Thyroid gland (tissue), 4 donors: ENCODE results near the gene DNAH3.

Experiments
- CTCF ChIP-seq, 6 experiments: fragments of 200-600 bp in 3 of 6; fragments of 450-650 bp in 3 of 6; sonication (generic) in 3 of 6; IDR thresholded peaks; one replicate each; pipeline ENCODE4 v1.5.1; 2016 to 2019; ENCODE audit warnings: antibody characterized with exemption in 6 of 6, mild to moderate bottlenecking in 2 of 6, inconsistent platforms in 1 of 6, moderate library complexity in 1 of 6
- POLR2A ChIP-seq, 2 donors: fragments of 450-650 bp; IDR thresholded peaks; one replicate each; pipeline ENCODE4 v1.6.1; 2017; ENCODE audit warnings: antibody characterized with exemption in 2 of 2, mild to moderate bottlenecking in 2 of 2, moderate library complexity in 1 of 2

DNA sequence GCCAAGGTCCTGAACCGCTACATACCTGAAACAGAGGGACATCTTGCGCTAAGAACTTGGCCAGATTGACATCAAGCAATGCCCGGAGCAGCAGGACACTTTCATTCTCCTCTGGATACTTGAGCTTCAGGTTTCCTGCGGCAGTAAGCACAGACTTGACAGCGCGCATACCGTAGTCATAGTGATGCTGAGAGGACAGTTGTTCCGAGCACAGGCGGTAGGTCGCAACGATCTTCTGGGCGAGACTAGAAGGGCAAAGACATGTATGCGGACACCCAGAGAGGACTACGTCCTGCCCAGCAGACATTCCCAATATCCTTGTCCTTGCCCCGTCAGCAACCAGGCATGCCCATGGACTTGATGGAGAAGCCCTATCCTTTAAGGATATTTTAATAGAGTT is 112.9 kb downstream of the DNAH3 start:
- no peak for TF ChIP-seq POLR2A (IDR thresholded peaks at IDR 0.05)
- no peak for TF ChIP-seq CTCF (IDR thresholded peaks at IDR 0.05)
